ENCODE results near the gene EXOC7. TPM values are rescaled to one million over a fixed set of nuclear protein-coding genes. Genes with fewer than 3 reads are reported as not detected.

EXOC7 gene
- total and polyA plus RNA-seq, 2 of the 8 experiments (the other 6 are each of a cell fraction or from before 2014, with no cell fraction given) = 77.1 to 92.6 TPM

GRCh38 chr17:76048025-76048605 is 55.5 kb downstream of the EXOC7 start (continued):
- TF ChIP-seq CHD7 (IDR thresholded peaks at IDR 0.05; ENCODE audit: insufficient replicate concordance, low read length) (no peak), SP2 (IDR thresholded peaks at IDR 0.05; ENCODE audit: low read length) (no peak), RAD21 (IDR thresholded peaks at IDR 0.05 in 1 of 2, conservative IDR thresholded peaks at IDR 0.05 in 1 of 2; ENCODE audit: low read depth in 2 of 2, low read length in 2 of 2) (no peak), KDM4A (IDR thresholded peaks at IDR 0.05; ENCODE audit: low read depth, low read length, severe bottlenecking) (no peak), EGR1 (IDR thresholded peaks at IDR 0.05; ENCODE audit: borderline replicate concordance, low read depth, low read length) (no peak), CBX5 (IDR thresholded peaks at IDR 0.05; ENCODE audit: low read depth, low read length) (no peak), SIRT6 (IDR thresholded peaks at IDR 0.05; ENCODE audit: low read length) (no peak), TAF7 (optimal IDR thresholded peaks at IDR 0.05; ENCODE audit: borderline replicate concordance, low read depth, low read length) (no peak)

Measured in H1 (cell line).